Stimulated activated CD8-positive, alpha-beta memory T cell treated with anti-CD3 and anti-CD28 coated beads, Interleukin-4, amount 100 ng/mL, for 48 hours (primary cell): ENCODE measurements around the gene LZTS2.

ENCODE experiments used
- DNase-seq: peaks from one replicate; pipeline ENCODE4 v3.0.0-alpha.2; 2020

Gene LZTS2

DNA sequence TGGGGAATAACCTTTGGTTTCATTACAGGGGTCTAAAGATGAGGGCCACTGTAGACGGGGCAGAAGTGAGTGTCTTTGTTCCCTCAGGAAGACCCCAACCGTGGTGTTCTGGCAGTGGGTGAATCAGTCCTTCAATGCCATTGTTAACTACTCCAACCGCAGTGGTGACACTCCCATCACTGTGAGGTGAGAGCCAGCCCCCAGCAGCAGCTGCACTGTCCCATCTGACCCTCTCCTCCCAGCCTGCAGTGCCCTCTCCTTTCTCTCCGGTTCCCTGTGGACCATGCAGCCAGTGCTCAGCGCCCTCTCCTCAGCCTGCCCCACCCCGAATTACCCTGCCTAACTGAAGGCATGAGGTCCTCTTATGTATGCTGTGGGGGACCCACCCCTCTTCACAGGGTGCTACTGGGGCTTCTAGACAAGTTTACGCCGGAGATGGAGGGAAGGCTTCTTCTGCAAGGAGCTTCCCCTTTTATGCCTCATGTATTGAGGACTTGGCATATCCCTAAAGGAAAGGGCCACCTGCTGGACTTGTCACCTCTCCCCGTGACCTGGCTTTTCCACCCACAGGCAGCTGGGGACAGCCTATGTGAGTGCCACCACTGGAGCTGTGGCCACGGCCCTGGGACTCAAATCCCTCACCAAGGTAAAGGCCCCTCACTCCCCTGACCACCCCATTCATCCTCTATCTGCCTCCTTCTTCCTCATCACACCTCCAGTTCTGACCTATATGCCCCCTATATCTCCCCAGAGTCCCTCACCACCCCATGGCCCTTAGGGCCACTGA, 36.5 kb downstream of the LZTS2 start:
- no peak for DNase-seq

DNA sequence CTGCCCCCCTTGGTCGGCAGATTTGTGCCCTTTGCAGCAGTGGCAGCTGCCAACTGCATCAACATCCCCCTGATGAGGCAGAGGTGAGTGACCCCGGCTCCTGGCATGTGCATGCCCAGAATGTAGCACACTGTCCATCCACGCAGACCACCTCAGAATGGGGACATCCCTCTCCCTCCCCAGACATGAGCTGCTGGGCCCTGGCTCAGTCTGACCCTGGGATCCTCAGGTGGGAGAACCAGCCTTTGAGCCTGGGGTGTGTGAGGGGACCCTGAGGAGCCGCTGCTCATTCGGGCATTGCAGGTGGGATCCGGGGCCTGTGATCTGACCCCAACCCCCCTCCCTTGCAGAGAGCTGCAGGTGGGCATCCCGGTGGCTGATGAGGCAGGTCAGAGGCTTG, 37.1 kb downstream of the LZTS2 start:
- no peak for DNase-seq

DNA sequence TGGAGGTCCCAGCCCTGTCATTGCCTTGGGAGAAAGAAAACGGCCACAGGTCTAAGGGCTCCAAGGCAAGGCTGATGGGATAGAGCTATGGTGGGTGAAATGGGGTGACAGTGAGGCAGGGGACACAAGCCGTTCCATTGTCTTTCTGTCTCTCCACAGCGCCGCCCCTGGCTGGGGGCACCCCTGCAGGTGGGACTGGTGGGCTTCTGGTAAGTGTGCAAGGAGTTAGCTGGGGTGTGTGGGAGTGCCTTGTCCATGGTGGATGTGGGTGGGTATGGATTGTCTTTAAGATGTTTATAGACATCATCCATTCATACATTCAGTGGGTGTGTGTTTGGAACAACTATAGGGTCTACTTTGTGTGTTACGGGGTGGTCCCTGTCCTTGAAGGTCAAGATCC, 38.9 kb downstream of the LZTS2 start:
- DNase-seq = no peak

DNA sequence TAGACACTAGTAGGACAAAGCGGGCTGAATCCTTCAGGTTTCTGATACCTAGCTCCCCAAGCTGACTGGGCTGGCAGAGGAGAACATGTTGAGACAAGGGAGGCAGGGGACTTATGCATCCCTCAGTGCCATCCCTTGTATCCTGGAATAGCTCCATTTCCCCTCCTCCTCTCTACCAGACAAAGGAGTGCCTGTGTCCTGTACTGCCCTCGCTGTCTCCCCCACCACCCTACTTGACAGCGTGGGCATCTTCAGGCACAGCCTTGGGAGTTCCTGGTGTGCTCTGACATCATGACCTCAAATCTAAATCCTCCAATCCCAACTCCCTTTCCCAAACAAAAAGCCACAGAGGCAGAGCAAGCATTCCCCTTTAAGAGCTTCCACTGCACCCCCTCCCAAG, 40.5 kb downstream of the LZTS2 start:
- no peak for DNase-seq

DNA sequence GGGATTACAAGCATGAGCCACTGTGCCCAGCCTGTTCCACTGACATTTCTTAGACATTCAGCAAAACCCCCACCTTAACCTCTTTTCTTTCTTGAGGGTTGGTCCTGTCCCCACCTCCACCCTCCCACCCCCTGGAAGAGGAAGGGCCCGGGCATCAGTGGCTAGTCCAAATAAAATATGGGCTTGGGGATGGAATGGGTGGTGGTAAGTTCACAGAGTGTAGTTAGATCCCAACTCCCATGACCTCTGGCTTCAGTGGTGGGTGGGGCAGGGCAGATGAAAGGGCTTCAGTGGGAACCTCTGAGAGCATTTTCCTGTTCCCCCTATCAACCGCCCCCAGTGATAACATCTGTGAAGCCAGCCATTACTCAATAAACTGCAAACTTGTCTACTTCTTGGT, 41.2 kb downstream of the LZTS2 start:
- DNase-seq = no peak

DNA sequence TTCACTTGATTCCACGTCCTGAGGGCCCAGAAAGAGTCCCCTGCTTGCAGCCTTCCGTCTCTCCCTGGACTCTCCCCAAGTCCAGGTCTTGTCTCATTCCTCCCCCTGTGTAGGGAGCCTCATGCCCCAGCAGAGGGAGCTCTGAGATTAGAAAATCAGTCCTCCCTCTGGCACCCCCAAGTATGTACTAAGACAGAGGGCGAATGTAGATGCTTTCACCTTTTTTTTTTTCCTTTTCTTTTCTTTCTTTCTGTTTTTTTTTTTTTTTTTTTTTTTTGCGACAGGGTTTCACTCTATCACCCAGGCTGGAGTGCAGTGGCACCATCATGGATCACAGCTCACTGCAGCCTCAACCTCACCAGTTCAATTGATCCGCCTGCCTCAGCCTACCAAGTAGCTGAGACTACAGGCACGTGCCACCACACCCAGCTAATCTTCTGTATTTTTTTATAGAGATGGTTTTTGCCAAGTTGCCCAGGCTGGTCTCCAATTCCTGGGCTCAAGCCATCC, 41.7 kb downstream of the LZTS2 start:
- peak; percentile 79 for DNase-seq

DNA sequence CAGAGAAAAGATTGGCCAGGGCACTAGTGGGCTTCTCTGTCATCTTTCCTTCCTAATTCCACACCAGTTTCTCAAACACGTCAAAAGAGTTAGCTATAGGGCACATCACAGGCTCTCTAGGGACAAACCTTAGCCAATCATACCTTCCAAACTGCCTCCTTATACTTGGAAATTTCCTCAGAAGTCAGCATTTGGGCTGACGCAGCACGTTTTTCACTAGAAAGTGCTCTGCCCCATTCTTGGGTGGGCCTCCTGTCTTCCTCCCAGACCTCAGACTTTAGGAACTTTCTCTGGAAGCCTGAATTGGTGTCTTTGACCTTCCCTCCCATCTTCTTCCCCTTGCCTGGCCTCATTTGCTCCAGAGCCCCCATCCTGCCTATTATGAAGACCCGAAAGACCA, 42.5 kb downstream of the LZTS2 start:
- DNase-seq = no peak

DNA sequence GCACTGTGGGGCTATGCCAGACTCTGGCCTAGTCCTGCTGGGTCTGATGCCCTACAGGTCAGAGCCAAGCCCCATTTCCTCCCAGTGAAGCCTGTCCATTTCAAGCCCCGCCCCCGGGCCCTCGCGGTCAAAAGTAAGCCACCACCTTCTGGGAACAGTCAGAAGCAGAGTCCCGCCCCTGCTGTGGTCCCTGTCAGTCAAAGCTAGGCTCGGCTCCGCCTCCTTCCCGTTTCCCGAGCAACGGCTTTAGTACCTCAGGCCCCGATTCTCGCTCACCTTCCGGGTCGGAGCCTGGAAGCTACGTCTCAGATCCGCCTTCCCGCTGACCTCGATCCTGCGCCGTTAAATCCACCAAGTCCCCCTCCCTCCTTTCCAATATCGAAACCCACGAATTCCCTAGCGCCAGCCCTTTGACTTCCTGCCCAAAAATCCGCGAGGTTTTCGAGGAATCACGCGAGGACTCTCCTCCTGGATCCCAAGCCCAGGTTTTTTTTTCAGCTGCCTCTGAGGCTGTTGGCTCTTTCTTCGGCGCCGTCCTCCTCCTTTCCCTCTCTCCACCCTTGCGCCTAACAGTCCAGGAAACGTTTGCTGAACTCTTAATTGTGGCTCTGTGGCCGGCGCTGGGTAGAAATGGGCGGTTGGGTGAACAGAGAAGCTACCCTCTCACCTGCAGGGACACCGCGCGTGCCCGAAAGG, 43.2 kb downstream of the LZTS2 start:
- peak; percentile 97 for DNase-seq

DNA sequence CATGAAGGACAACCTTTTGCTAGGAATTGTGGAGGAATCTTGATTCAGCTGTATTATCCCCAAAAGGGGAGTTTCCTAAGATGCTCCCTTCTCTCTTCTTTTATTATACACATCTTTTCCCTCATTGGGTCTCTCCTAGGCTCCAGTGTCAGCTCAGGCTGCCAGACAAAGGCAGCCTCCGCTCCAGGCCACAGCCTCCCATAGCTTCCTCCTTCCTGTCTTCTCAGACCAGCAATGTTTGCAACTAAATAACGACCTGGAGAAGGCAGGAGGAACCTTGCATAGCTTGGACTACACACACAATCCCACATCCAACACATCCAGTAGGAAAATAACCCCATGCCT, 43.7 kb downstream of the LZTS2 start:
- DNase-seq = no peak

DNA sequence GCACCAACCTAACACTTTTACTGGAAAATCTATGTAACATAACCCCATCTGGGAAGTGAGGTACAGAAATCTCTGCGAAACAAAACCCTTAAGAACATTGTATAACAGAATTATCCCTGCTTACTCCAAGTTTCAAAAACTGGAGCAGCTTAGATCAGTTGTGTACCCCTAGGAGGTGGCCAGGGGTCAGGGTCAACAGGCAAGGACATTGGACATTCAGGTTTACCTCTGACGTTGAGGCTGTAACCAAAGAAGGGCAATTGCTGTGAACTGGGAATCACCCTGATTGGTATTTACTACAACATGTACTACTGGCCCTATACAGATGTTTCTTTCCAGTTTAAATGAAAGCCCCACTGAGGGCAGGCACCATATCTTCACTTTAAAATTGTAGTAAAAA, 44.5 kb downstream of the LZTS2 start:
- no peak for DNase-seq

DNA sequence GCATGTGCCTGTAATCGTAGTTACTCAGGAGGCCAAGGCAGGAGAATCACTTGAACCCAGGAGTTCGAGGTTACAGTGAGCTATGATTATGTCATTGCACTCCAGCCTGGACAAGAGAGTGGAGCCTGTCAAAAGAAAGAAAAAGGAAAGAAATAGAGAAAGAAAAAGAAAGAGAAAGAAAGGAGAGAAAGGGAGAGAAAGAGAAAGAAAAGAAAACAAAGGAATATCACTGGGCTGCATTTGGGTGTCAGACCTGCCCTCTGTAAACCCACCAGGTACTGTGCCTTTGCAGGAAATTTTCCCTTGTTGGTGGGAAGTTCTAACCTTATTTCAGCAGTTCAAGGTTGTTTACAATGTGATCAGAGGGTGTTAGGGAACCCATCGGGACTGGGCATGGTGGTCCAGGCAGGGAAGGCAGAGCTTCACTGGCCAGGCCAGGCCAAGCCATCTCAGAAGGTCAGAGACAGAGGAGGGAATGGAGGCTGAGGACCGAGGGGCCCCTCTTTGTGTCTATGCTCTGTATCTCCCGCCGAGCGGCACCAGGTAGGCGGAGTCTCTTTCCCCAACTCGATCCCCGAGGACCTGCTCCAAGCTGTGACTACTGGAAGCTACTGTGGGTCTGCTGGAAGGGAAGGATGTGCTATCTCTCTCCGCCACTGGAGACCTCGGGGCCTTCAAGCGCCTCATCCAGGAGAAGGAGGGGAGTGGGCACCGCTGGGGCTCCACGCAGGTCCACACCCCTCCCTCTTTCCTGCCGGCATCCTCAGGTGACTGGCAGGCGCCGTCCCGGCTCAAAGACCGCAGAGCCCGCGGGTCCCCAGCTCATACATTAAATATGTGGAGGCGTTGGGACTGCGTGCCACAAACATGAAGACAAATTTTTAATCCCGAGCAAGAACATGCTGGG, 47.0 kb downstream of the LZTS2 start:
- DNase-seq = no peak

DNA sequence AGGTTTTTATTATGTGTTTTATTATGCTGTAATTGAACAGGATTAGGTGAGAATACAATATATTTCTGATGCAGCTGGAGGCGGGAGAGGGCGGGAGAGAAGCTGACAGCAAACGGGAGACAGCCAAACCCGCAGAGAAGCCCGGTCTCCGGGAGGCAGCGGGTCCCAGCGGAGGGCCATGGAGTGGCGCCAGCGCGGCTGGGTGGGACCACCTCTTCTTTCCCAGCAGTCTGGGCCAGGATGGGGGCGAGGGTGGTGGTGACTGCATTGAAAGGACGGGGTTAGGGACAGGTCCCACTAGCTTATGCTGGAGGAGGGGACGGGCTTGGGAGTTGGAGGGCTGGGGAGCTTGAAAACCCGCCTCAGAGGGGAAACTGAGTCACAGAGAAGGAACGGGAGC, 47.7 kb downstream of the LZTS2 start:
- DNase-seq = no peak

DNA sequence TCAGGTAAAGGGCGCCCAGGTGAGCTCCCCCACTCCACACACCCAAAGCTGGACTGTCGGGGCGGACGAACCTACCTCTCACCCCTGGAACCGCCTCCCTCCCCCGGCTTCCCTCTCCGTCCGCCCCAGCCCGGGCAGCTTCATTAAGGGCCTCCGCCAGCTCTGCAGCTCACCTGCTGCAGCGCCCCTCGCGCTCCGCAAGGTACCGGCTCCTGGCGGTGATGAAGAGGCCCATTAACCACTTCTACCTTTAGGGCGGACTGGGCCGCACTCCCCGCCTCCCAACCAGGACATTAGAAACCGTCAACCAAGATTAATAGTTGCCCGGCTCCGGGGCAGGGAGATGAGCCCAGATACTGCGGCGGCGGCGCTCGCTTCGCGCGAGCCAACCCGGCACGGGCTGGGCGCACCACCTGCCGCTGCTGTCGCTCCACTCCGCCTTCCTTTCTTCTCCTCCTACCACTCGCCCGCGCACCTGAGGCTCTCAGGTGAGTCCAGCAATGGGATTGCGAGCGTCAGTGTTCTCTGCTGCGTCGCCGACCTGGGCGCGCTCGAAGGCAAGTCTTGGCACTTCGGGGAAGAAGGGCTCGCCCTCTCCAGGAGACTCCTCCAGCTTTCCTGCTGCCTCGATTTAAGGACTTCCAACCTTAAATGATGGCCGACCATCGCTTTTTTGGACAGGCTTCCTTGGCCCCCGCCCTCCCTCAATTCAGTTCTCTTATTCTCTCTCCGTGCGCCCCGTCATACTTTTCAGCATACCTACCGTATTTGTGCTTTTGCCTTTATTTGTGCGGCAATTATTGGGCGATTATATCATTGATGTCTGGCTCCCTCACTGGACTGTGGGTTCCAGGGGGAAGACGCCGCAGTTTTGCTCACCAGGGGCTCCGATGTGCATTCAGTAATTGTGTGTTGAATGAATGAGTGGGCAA, 48.6 kb downstream of the LZTS2 start:
- DNase-seq = no peak

DNA sequence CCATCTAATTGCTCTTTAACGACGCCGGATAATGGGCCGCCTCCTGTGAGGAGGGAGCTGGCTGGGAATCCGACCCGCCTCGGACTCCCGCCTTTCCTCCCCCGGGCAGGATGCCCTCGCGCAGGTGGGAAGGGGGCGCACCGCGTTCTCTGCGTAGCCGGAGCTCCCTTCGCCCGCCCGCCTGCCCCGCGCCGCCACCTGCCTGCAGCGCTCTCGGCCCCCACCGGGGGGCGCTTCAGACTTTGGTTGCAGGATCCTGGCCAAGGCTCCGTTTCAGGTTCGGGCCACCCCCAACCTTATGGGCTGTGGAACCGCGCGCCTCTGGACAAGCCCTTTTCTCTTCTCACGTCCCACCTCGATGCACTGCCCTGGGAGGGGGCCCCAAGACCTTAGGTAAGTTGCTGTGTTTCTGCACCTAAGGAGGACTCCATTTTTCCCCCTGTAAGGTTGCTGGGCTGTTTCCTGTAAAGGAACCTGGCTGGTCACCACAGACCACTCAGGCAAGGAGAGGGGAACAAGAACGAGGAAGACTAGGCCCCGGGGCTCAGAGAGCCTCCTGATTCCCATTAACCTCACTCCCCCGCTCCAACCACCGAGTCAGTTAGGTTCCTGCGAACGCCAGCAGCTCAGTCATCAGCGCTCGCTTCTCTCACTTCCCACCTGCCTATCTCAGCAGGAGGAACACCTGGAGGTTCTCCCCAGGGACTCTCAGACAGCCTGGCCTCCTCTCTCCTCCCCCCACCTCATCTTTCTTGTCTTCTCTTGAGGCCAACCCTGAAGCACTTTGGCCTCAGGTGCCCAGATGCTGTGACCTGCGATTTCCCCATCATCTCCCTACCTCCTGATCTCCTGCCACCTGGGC, 50.8 kb downstream of the LZTS2 start:
- peak; percentile 91 for DNase-seq

DNA sequence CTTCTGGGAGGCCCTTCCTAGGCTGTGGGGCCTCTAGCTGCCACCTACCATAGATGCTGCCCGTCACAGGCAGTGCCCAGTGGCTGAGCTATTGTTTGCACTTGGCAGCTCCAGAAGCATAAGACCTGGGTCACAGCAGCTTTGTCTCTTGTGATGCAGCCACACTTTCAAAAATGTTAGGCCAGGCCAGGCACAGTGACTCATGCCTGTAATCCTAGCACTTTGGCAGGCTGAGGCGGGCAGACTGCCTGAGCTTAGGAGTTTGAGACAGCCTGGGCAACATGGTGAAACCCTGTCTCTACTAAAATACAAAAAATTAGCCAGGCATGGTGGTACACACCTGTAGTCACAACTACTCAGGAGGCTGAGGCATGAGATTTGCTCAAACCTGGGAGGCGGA, 52.7 kb downstream of the LZTS2 start:
- DNase-seq = no peak

DNA sequence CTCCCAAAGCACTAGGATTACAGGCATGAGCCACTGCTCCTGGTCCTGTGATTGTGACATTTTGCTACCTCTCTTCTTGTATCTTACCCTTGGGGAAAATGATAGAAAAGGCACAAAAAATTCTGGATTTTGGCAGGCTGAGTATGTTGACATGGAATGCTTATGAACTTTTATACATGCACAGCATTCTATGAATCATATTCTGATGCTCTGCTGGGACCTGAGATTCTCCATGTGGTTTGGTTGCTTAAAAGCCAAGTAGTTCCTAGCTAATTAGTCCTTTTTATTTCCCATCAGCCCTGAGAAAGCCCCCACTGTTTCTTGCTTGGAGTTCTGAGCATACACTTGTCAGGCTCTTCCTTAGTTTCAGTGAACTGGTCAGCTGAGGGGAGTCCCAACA, 53.9 kb downstream of the LZTS2 start:
- DNase-seq = no peak

DNA sequence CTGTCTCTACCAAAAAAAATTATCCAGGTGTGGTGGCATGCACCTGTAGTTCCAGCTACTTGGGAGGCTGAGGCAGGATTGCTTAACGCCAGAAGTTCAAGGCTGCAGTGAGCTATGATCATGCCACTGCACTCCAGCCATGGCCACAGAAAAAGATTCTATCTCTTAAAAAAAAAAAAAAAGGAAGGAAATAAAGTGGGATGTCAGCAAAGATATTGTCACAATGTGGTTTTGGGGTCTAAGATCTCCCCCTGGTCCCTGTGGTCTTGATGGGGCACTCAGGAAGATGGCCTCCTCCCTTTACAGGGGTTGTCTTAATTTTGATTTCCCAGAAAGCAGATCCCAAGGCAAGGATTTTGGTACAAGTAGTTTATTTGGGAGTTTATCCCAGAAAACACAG, 54.7 kb downstream of the LZTS2 start:
- no peak for DNase-seq

DNA sequence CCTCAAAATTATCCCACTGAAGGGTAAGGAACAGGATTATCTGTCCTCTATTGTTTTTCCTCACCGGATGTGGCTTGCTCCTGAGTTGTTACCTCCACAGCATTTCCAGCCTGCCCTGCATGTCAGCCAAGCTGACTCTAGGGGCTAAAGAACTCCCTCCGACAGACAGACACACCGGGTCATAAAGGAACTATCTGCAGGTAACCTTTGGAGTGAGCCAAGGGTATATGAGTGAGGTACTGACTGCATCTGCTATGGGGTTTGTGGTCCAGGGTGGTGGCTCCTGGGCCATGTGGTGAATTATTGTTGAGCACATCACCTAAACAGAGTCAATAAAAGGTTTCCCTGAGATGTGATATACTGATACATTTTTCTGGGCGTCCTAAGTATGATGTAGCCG, 55.3 kb downstream of the LZTS2 start:
- no peak for DNase-seq

DNA sequence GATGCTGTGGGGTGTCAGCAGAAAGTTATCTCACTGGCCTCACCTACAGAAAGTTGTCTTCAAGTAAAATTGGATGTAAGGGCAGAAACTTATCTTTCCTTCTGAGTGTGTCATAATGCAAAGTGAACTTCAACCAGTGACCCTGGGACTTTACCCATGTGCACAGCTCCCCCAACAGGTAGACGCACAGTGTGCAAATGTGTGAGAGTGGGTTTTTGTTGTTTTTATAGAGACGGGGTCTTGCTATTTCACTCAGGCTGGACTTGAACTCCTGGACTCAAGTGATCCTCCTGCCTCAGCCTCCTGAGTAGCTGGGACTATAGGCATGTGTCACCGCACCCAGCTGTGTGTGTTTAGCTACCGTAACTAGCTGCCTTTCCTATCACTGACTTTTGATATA, 55.8 kb downstream of the LZTS2 start:
- no peak for DNase-seq

DNA sequence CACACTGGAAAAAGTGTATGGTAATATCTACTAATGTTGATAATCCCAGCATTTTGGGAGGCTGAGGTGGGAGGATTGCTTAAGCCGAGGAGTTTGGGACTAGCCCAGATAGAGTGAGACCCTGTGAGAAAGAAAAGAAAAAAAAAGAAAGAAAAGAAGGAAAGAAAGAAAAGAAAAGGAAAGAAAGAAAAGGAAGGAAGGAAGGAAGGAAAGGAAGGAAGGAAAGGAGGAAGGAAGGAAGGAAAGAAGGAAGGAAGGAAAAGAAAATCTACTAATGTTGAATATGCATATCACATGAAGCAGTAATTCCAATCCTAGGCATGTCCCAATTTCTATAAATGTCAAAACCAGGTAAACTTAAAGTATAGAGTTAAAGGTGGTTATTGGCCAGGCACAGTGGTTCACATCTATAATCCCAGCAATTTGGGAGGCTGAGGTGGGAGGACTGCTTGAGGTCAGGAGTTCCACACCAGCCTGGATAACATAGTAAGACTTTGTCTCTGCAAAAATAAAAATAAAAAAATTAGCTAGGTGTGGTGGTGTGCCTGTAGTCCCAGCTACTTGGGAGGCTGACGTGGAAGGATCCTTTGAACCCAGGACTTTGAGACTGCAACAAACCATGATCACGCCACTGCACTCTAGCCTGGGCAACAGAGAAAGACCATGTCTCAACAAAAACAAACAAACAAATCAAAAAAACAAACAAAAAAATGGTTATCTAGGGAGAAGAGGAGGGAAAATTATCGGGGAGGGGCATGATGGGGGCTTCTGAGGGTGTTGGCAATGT, 57.0 kb downstream of the LZTS2 start:
- no peak for DNase-seq
